HepG2 (cell line): Measurements from ENCODE around the gene NRN1L. TPM values are rescaled to one million over a fixed set of nuclear protein-coding genes. Genes with fewer than 3 reads are reported as not detected.
A peak's percentile ranks its signal among the peaks of the same experiment; 100 is the strongest.

Source experiments
- DDIT3 ChIP-seq: sonication (generic); formaldehyde crosslinking; IDR thresholded peaks from 2 replicates; pipeline ENCODE4 v1.4.0; 2020; ENCODE audit warnings: mild to moderate bottlenecking, missing genetic modification reagents
- ELF4 ChIP-seq: sonication (generic); formaldehyde crosslinking; IDR thresholded peaks from 2 replicates; pipeline ENCODE4 v1.5.0; 2020; ENCODE audit warnings: missing genetic modification reagents, mild to moderate bottlenecking, moderate library complexity, borderline replicate concordance
- HDAC2 ChIP-seq: sonication (generic); formaldehyde crosslinking; IDR thresholded peaks from 2 replicates; pipeline ENCODE4 v1.4.0; 2020; ENCODE audit warnings: missing genetic modification reagents
- HOXA3 ChIP-seq: sonication (generic); formaldehyde crosslinking; IDR thresholded peaks from 2 replicates; pipeline ENCODE4 v1.5.0; 2020; ENCODE audit warnings: missing genetic modification reagents
- HOXA5 ChIP-seq: sonication (generic); formaldehyde crosslinking; IDR thresholded peaks from 2 replicates; pipeline ENCODE4 v1.4.0; 2020; ENCODE audit warnings: missing genetic modification reagents
- PATZ1 ChIP-seq: sonication (generic); formaldehyde crosslinking; IDR thresholded peaks from 2 replicates; pipeline ENCODE4 v1.4.0; 2020; ENCODE audit warnings: missing genetic modification reagents
- PAX8 ChIP-seq: sonication (generic); formaldehyde crosslinking; IDR thresholded peaks from 2 replicates; pipeline ENCODE4 v1.8.0; 2022; ENCODE audit warnings: mild to moderate bottlenecking, missing genetic modification reagents, borderline replicate concordance
- PBX3 ChIP-seq: sonication (generic); formaldehyde crosslinking; IDR thresholded peaks from 2 replicates; pipeline ENCODE4 v1.8.1; 2023; ENCODE audit warnings: missing genetic modification reagents, inconsistent platforms, borderline replicate concordance
- PCBP2 ChIP-seq: fragments of 200-400 bp; formaldehyde crosslinking; optimal IDR thresholded peaks from 2 replicates; pipeline ENCODE3; 2018; ENCODE audit warnings: low read length, low read depth; ENCODE audit not compliant: poor library complexity, severe bottlenecking
- PRPF4 ChIP-seq: fragments of 200-400 bp; formaldehyde crosslinking; IDR thresholded peaks from 2 replicates; pipeline ENCODE4 v1.6.1; 2016; ENCODE audit warnings: low read length, low read depth; ENCODE audit not compliant: poor library complexity, severe bottlenecking
- SP140L ChIP-seq: sonication (generic); formaldehyde crosslinking; IDR thresholded peaks from 2 replicates; pipeline ENCODE4 v1.4.0; 2020; ENCODE audit warnings: missing genetic modification reagents, borderline replicate concordance
- TBX2 ChIP-seq: sonication (generic); formaldehyde crosslinking; IDR thresholded peaks from 2 replicates; pipeline ENCODE4 v1.5.0; 2020; ENCODE audit warnings: missing genetic modification reagents, mild to moderate bottlenecking, borderline replicate concordance
- TFAP4 ChIP-seq: sonication (generic); IDR thresholded peaks from 2 replicates; pipeline ENCODE4 v1.6.1; 2016; ENCODE audit warnings: low read depth, borderline replicate concordance
- THAP9 ChIP-seq: sonication (generic); formaldehyde crosslinking; IDR thresholded peaks from 2 replicates; pipeline ENCODE4; 2020; ENCODE audit warnings: missing genetic modification reagents, mild to moderate bottlenecking, borderline replicate concordance
- TRIM22 ChIP-seq: fragments of 450-650 bp; IDR thresholded peaks from 2 replicates; pipeline ENCODE4 v1.6.1; 2017
- ZBTB38 ChIP-seq: sonication (generic); formaldehyde crosslinking; IDR thresholded peaks from 2 replicates; pipeline ENCODE4 v1.5.1; 2020; ENCODE audit warnings: mild to moderate bottlenecking, missing genetic modification reagents
- ZNF329 ChIP-seq: sonication (generic); formaldehyde crosslinking; IDR thresholded peaks from 2 replicates; pipeline ENCODE4 v1.9.0; 2021; ENCODE audit warnings: low read depth, mild to moderate bottlenecking, missing genetic modification reagents
- ZNF337 ChIP-seq: sonication (generic); formaldehyde crosslinking; IDR thresholded peaks from 2 replicates; pipeline ENCODE4 v1.5.1; 2020; ENCODE audit warnings: missing genetic modification reagents, low read depth, mild to moderate bottlenecking, borderline replicate concordance
- ZNF607 ChIP-seq: sonication (generic); formaldehyde crosslinking; IDR thresholded peaks from 2 replicates; pipeline ENCODE4 v1.5.1; 2020; ENCODE audit warnings: missing genetic modification reagents, mild to moderate bottlenecking, borderline replicate concordance
- ZSCAN25 ChIP-seq: sonication (generic); formaldehyde crosslinking; IDR thresholded peaks from 2 replicates; pipeline ENCODE4 v1.8.0; 2022; ENCODE audit warnings: mild to moderate bottlenecking, missing genetic modification reagents
- polyA plus RNA-seq, 8 experiments: library from polyadenylated mRNA; depleted of rRNA in 3 of 8; stranded (reverse) in 7 of 8; unstranded in 1 of 8; fragments of >200 nt; fragmentation: Illumina TruSeq in 4 of 8; extraction: Trizol in 4 of 8; gene quantifications; 2 replicates each; pipeline versions ENCODE4 v1.2.1 to v1.2.3, GENCODE V29; 2011 to 2016; ENCODE audit warnings: low read depth in 4 of 8, missing spikeins in 1 of 8, mixed read lengths in 1 of 8; ENCODE audit not compliant: insufficient read depth in 1 of 8
- total RNA-seq, 5 experiments: library from RNA; depleted of rRNA; stranded (reverse); fragments of >200 nt; fragmentation: Illumina TruSeq; extraction: Trizol; gene quantifications; 2 replicates each; pipeline ENCODE4 v1.2.3, GENCODE V29; 2016; ENCODE audit warnings: low read depth in 1 of 5

NRN1L gene
- total and polyA plus RNA-seq, 2 of the 13 experiments (the other 11 are each of a cell fraction or from before 2014, with no cell fraction given) = 0.53 to 1.2 TPM

GRCh38 chr16:67857547-67858233, 27.0 kb upstream of the NRN1L start (continued):
- TF ChIP-seq THAP9 (0 out of 2 replicates have a peak, but pooled peaks have one; percentile 6), HOXA3 (CRISPR knock-in tag) (peak; percentile 48; the same call in 1 of the 2 replicates), HOXA5 (0 out of 2 replicates have a peak, but pooled peaks have one; percentile 40), ZNF607 (CRISPR knock-in tag) (no peak), SP140L (CRISPR knock-in tag) (no peak), TRIM22 (no peak), ZSCAN25 (CRISPR knock-in tag) (0 out of 2 replicates have a peak, but pooled peaks have one; percentile 24), PAX8 (CRISPR knock-in tag) (no peak), PBX3 (no peak), PRPF4 (no peak), TBX2 (CRISPR knock-in tag) (peak; percentile 82), ZNF337 (CRISPR knock-in tag) (0 out of 2 replicates have a peak, but pooled peaks have one; percentile 64), DDIT3 (CRISPR knock-in tag) (no peak), ZBTB38 (CRISPR knock-in tag) (no peak), TFAP4 (peak; percentile 80), ZNF329 (CRISPR knock-in tag) (no peak), ELF4 (CRISPR knock-in tag) (no peak), PATZ1 (CRISPR knock-in tag) (peak; percentile 57), HDAC2 (CRISPR knock-in tag) (peak; percentile 77), PCBP2 (no peak)
